PC-9 (cell line): ENCODE measurements around the gene BMP2K. TPM values are rescaled to one million over a fixed set of nuclear protein-coding genes. Genes with fewer than 3 reads are reported as not detected.
"Not testable (repeated sequence)": the region's sequence is repeated elsewhere in the genome, so short reads cannot be mapped to it uniquely, and the experiment has no call there.

Experiments
- BruUV-seq: library from RNA; stranded (reverse); fragments of 400-500 nt; replicated peaks from 2 replicates; lab custom pipeline; 2021; lab: Mats Ljungman, UMichigan
- CTCF ChIA-PET: fragments of 300-600 bp; sonication (Branson Sonifier 250); formaldehyde crosslinking; loops from one replicate; lab custom pipeline; 2022; ENCODE audit warnings: antibody characterized with exemption; lab: Charles Lee
- POLR2A ChIA-PET: fragments of 300-600 bp; sonication (Branson Sonifier 250); formaldehyde crosslinking; loops from one replicate; lab custom pipeline; 2022; ENCODE audit warnings: antibody characterized with exemption; ENCODE audit not compliant: unreplicated experiment; lab: Charles Lee
- DNase-seq, 2 experiments: peaks; one replicate each; pipeline versions ENCODE4 v3.0.0 to v3.0.0-alpha.2; 2015 to 2022; ENCODE audit warnings: mixed read lengths in 1 of 2
- H2AFZ ChIP-seq: fragments of 200-600 bp; sonication (generic); 2 replicates; pipeline ENCODE4 v1.8.1; 2017; ENCODE audit warnings: antibody characterized with exemption
- H3F3A ChIP-seq: fragments of 200-600 bp; sonication (generic); 2 replicates; pipeline ENCODE4 v1.8.1; 2017; ENCODE audit warnings: antibody characterized with exemption, mild to moderate bottlenecking, low read depth; ENCODE audit not compliant: insufficient read depth
- H3K27ac ChIP-seq: fragments of 200-600 bp; sonication (generic); 2 replicates; pipeline ENCODE4 v1.6.1; 2016; ENCODE audit warnings: mixed run types
- H3K27me3 ChIP-seq: fragments of 200-600 bp; sonication (generic); 2 replicates; pipeline ENCODE4 v1.6.1; 2016; ENCODE audit warnings: low read depth, mixed run types; ENCODE audit not compliant: insufficient read depth
- H3K36me3 ChIP-seq: fragments of 200-600 bp; sonication (generic); 2 replicates; pipeline ENCODE4 v1.6.1; 2016; ENCODE audit warnings: low read depth, mixed run types
- H3K4me1 ChIP-seq: fragments of 200-600 bp; sonication (generic); replicated peaks from 2 replicates; pipeline ENCODE4 v1.6.1; 2016; ENCODE audit warnings: mixed run types; ENCODE audit not compliant: insufficient read depth
- H3K4me2 ChIP-seq: fragments of 200-600 bp; sonication (generic); 2 replicates; pipeline ENCODE4 v1.6.1; 2017; ENCODE audit warnings: mixed run types
- H3K4me3 ChIP-seq: fragments of 200-600 bp; sonication (generic); 2 replicates; pipeline ENCODE4 v1.6.1; 2016; ENCODE audit warnings: mixed run types
- H3K79me2 ChIP-seq: fragments of 200-600 bp; sonication (generic); 2 replicates; pipeline ENCODE4 v1.6.1; 2017; ENCODE audit warnings: low read depth, mixed run types
- H3K9me2 ChIP-seq: fragments of 200-600 bp; sonication (generic); 2 replicates; pipeline ENCODE4 v1.8.1; 2017; ENCODE audit warnings: mild to moderate bottlenecking; ENCODE audit not compliant: insufficient read depth
- H3K9me3 ChIP-seq: fragments of 200-600 bp; sonication (generic); 2 replicates; pipeline ENCODE4 v1.8.1; 2016; ENCODE audit warnings: low read depth; ENCODE audit not compliant: insufficient read depth
- H4K20me1 ChIP-seq: fragments of 200-600 bp; sonication (generic); 2 replicates; pipeline ENCODE4 v1.8.1; 2017; ENCODE audit not compliant: insufficient read depth
- CTCF ChIP-seq: fragments of 200-600 bp; sonication (generic); conservative IDR thresholded peaks from 2 replicates; pipeline ENCODE4 v1.6.1; 2017; ENCODE audit warnings: mixed run types, antibody characterized with exemption, mild to moderate bottlenecking, moderate library complexity
- EZH2 ChIP-seq: fragments of 200-600 bp; sonication (generic); IDR thresholded peaks from 2 replicates; pipeline ENCODE4 v1.8.0; 2017; ENCODE audit warnings: antibody characterized with exemption, low read depth
- intact Hi-C: fragments of 100-400 bp; cut with micrococcal nuclease; formaldehyde crosslinking; loops from one replicate; pipeline ENCODE4 v1.10.0; 2022; ENCODE audit not compliant: unreplicated experiment
- total RNA-seq: library from RNA; stranded (reverse); gene quantifications from 2 replicates; pipeline ENCODE4 v1.2.3, GENCODE V29; 2021

Gene BMP2K
- total RNA-seq, 1 experiment from 2014 or later, result 12.2 TPM

DNA sequence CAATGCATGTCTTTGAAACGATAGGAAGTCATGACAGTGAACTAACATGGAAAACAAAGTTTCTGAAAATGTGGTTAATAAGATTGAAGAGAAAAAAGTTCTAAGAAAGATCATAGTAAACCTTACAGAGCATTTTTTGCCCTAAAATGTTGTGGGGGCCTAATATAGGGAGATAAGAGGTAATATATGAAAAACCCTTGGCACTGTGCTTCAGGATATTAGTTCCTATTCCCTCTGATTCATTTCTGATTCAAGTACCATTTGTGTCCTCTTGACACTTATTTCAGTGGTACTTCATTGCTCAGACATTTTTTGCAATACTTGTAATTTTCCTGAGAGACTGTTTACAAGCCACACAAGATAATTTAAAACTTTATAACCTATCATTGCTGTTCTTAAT is 128.0 kb downstream of the BMP2K start:
- no peaks in the 10 kb centered on the region for H4K20me1 ChIP-seq
- no peaks in the 10 kb centered on the region for H3K9me3 ChIP-seq
- H3K79me2 ChIP-seq, result no peaks in the 10 kb centered on the region
- no peaks in the 10 kb centered on the region for H3K4me1 ChIP-seq
- no peaks in the 10 kb centered on the region for H3K27me3 ChIP-seq
- TF ChIP-seq EZH2, result no peak
- TF ChIP-seq CTCF, result no peak
- no peak overlapping the region for H2AFZ ChIP-seq
- no peak overlapping the region for H3K27ac ChIP-seq
- DNase-seq, result no peak
- ChIA-PET POLR2A (no interaction called here), CTCF (no interaction called here)
- no peak overlapping the region for H3K4me3 ChIP-seq
- no peak overlapping the region for H3K4me2 ChIP-seq
- H3K9me2 ChIP-seq, result no peaks in the 10 kb centered on the region
- no TSS peak for BruUV-seq
- H3K36me3 ChIP-seq, result no peaks in the 10 kb centered on the region
- no peaks in the 10 kb centered on the region for H3F3A ChIP-seq
- intact Hi-C loops, result no loop called here

DNA sequence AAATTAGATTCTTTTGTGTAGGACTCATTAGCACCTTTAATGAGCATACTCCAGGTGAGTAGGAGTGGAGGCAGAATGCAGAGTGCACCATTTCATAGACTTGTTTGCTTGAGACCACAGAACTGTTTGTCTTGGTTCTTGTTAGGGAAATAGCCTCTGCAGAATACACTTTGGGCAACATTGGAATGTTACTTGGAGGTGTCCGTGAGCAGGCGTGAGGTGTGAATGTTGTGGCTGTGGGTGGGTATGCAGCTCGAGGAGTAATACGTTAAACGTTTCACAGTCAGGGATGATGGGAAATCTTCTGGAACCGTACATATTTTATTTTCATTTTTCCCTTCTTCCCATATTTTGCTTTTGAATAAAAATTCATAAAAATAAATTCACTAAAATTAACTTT is 131.5 kb downstream of the BMP2K start:
- TF ChIP-seq CTCF (no peak), EZH2 (no peak)
- CTCF ChIA-PET, result no interaction called here
- H3F3A ChIP-seq, result no peaks in the 10 kb centered on the region
- no peaks in the 10 kb centered on the region for H3K9me3 ChIP-seq
- no peak overlapping the region for H3K4me3 ChIP-seq
- H4K20me1 ChIP-seq, result no peaks in the 10 kb centered on the region
- intact Hi-C loops, result no loop called here
- POLR2A ChIA-PET, result no interaction called here
- H3K79me2 ChIP-seq, result no peaks in the 10 kb centered on the region
- no peak overlapping the region for H3K27ac ChIP-seq
- BruUV-seq, result no TSS peak
- no peaks in the 10 kb centered on the region for H3K9me2 ChIP-seq
- no peaks in the 10 kb centered on the region for H3K36me3 ChIP-seq
- no peaks in the 10 kb centered on the region for H3K27me3 ChIP-seq
- no peak overlapping the region for H3K4me2 ChIP-seq
- no peak for DNase-seq
- no peak overlapping the region for H2AFZ ChIP-seq
- no peaks in the 10 kb centered on the region for H3K4me1 ChIP-seq

- POLR2A ChIA-PET, DNase-seq, H3K27ac ChIP-seq, H3F3A ChIP-seq, H3K4me3 ChIP-seq, H3K9me3 ChIP-seq, H3K4me1 ChIP-seq, BruUV-seq, intact Hi-C loops, H3K79me2 ChIP-seq, H3K27me3 ChIP-seq, H3K9me2 ChIP-seq, H3K36me3 ChIP-seq, H4K20me1 ChIP-seq, H2AFZ ChIP-seq, CTCF ChIA-PET, H3K4me2 ChIP-seq: not testable (repeated sequence)
Observed at GRCh38 chr4:78908974-78909373, 132.8 kb downstream of the BMP2K start.

GRCh38 chr4:78910612-78911011 is 134.5 kb downstream of the BMP2K start:
- ChIA-PET CTCF (no interaction called here), POLR2A (no interaction called here)
- no peak overlapping the region for H3K4me2 ChIP-seq
- no peaks in the 10 kb centered on the region for H3K9me2 ChIP-seq
- BruUV-seq, result no TSS peak
- H3K4me1 ChIP-seq, result no peaks in the 10 kb centered on the region
- no peaks in the 10 kb centered on the region for H4K20me1 ChIP-seq
- no peak overlapping the region for H2AFZ ChIP-seq
- TF ChIP-seq EZH2 (no peak), CTCF (no peak)
- no peaks in the 10 kb centered on the region for H3K9me3 ChIP-seq
- H3K79me2 ChIP-seq, result no peaks in the 10 kb centered on the region
- no peaks in the 10 kb centered on the region for H3K36me3 ChIP-seq
- DNase-seq, result no peak
- H3K27ac ChIP-seq, result no peak overlapping the region
- H3K27me3 ChIP-seq, result no peaks in the 10 kb centered on the region
- no peak overlapping the region for H3K4me3 ChIP-seq
- H3F3A ChIP-seq, result no peaks in the 10 kb centered on the region
- intact Hi-C loops, result no loop called here
